H54 (cell line): ENCODE results near the gene CERS6.

Source experiments
- DNase-seq: peaks from one replicate; pipeline ENCODE4 v3.0.0; 2011; ENCODE audit warnings: low spot score, mixed read lengths; ENCODE audit not compliant: insufficient read length
- FAIRE-seq: peaks from 3 replicates; lab custom pipeline; 2011; peaks lifted over from hg19 to GRCh38; lab: Jason Lieb, UNC
- POLR2A ChIP-seq: IDR thresholded peaks from 2 replicates; pipeline ENCODE4 v1.6.1; 2011; ENCODE audit warnings: low read depth, mild to moderate bottlenecking, low read length

CERS6 gene

DNA sequence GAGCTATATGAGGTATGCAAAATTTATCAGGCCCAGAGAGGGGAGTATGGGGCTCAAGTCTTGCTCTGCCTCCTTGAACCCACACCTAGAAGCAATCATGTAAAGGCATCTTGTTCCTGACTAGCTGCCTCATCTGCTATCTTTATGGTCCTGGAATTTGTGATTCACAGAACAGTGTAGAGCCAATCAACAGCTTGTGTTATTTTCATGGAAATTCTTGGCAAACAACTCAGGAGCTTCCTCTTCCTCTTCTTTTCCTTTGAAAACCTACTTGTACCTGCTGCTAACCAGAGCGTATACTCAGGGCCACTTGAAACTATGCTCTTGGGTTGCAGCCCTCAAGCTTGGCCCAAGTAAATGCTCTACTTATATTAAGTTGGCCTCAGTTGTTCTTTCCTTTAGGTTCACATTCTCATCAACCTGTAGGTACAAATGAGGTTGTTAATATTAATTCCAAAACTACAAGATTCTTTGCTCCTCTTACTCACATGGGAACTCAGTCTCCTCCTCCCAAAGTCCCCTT is 342.9 kb downstream of the CERS6 start:
- FAIRE-seq (no peak), DNase-seq (no peak)
- TF ChIP-seq POLR2A = no peak

DNA sequence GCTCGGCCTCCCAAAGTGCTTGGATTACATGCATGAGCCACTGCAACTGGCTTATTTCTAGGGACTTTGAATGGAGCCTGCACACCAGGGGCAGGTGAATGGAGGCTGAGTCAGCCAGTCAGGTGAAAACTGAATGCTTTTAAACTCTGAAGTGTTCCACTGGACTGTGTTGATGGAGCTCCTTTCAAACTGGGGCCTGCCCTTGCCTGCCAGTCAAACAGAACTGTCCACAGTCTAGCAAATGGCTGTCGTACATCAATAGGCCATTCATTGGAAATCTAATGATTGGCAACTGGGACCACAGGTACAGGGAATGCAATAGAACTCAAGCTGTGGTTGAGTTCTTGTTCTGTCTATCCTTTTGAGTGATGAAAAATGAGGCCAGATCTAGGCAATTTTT is 345.4 kb downstream of the CERS6 start:
- FAIRE-seq (no peak), DNase-seq (no peak)
- TF ChIP-seq POLR2A = no peak

DNA sequence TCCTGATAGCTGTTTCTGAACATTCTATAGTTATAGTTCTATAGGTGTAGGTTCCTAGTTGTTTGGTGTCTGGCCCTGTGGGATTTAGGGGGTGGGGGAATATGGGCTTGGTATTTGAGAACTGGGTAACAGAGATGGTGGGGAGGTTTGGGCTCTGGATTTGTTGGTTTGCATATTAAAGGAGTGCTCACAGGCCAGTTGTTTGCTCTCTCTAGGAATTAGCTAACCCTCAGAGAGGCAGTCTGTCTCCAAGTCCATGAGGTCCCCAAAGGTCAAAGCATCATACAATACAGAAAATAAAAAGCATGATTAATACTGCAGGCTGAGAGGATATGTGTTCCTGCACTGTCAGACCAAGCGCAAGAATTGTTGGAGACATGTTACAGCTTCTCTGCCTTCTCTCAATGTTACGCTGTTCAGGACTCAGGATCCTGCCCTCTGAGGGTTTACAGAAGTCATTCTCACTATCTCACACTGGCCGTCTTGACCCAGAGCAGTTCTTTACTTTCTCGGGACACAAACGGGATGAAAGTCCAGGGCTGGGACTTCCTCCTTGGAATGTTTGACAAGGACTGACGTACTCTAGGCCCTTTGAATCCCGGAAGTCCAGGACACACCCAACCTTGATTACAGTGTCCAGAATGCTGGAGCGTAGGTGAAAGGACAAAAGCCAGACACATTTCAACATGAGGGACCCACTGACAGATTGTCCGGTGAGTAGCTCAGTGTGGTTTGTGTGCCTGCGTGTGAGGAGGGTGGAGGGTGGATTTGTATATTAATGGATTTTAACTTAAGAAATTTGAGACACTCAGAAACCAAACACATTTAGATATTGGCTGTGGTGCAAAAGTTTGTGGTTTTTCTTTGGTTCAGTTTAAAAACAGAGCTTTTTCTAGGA is 346.1 kb downstream of the CERS6 start, which contains the start of gene NOSTRIN:
Gene NOSTRIN (plus strand): TSS at position 677 of the 898 bp plus-strand sequence. CDS start 10 bp downstream, at position 687.
- DNase-seq = no peak
- no peak for FAIRE-seq
- TF ChIP-seq POLR2A = no peak

DNA sequence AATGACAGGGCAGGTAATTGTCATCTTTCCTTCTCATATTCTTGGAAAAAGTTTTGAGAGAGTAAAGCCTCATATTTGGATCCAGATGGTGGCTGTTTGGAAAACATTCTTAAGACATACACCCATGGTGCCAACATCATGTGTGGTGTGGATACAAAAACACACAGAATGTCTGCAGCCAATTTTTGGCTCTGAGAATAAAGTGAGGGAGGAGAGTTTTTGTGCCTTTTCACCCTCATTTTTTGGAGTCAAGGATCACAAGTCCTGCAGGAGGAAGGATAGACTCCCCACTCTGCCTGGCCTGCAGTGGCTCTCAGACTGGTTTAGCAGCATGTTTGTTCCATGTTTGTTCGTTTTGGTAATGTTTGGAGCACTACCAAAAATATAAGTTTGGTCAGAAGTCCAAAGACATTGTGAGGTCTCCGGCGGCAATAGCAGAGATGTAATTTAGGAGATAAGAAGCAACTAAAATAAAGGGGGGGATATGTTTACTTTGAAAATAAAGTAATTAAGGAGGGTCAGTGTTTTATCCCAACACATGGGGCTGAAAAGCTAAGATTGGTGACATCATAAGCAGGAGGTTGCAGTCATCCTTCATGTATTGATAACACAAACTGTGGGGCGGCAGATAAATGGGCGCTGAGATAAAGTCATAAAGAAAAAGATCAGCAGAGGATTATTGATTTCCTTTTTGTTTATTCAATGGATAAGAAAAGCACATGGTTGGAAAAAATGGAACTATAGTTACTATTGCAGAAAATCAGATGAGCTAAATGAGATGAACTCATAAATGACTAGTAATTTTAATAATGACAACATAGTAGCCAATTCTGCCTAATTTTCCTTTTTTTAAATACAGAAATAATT is 347.0 kb downstream of the CERS6 start:
- no peak for TF ChIP-seq POLR2A
- FAIRE-seq (no peak), DNase-seq (no peak)

DNA sequence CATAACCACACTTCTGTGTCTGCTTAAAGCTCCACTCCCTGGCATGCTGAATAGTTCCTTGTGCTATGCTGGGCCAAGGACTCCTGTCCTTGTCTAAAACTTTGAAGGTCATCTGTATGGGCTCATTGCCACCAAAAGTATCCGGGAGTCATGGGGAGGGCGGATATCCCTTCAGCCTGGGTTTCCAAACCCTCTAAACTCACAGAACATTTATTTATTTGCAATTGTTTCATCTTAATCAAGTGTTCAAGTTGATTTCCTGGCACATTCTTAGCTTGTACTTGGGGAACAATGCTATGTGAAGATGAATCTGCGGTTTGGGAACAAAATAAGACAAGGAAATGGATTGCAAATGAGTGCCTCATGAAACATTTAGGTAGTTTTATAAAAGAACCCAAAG is 348.1 kb downstream of the CERS6 start:
- DNase-seq (no peak), FAIRE-seq (no peak)
- no peak for TF ChIP-seq POLR2A

DNA sequence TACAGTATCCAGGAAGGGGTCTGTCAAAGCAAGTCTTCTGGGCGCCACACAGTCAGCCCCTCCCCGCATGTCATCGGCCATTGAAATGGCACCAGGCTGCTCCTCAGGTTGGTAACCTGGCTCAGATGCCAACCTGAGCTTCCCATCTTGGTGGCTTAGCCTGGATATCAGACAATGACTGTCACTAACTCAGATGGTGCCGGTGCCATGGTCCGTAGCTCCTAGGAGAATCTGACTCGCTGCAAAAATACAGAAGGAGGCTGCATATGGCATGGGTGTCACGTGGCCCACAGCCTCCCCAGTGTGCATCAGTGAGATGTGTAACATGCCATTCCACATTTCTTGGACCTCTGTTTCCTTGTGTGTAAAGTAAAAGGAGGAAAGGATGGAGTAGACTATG is 349.5 kb downstream of the CERS6 start:
- FAIRE-seq = no peak
- no peak for TF ChIP-seq POLR2A
- DNase-seq = no peak

DNA sequence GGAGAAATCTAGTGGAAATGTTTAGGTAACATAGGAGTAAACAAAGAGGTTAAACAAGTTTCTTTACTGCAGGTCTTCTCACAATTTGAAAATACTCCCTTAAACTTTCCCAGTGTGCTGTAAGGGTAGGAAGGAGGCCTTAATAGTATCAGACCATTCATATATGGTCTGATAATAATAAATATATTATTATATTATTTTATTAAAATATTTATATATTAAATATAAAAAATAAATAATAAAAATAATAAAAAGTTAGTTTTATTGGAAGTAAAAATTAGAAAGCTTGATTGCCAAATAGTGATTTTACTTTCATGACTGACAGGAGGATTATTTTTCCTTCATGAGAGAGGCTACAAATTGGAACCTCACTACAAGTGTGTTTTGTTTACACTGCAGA is 353.5 kb downstream of the CERS6 start:
- TF ChIP-seq POLR2A = no peak
- FAIRE-seq (no peak), DNase-seq (no peak)

DNA sequence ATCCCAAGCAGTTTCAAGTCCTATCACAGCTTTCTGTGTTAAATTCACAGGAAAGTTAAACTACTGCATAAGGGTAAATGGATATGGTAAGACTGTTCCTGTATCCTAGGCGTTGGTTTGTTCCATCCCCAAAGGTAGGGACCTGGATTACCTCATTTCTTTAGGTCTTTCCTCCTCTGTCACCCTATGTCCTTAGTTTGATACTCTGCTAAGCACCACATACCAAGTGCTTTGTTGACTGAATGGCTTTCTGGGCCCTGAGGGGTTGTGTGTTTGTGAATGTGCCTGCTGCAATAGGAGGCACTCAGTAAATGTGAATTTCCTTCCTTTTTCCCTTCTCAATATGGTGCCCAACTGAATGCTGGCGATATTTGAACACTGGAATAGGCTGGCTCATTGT is 354.2 kb downstream of the CERS6 start:
- DNase-seq (no peak), FAIRE-seq (no peak)
- no peak for TF ChIP-seq POLR2A

DNA sequence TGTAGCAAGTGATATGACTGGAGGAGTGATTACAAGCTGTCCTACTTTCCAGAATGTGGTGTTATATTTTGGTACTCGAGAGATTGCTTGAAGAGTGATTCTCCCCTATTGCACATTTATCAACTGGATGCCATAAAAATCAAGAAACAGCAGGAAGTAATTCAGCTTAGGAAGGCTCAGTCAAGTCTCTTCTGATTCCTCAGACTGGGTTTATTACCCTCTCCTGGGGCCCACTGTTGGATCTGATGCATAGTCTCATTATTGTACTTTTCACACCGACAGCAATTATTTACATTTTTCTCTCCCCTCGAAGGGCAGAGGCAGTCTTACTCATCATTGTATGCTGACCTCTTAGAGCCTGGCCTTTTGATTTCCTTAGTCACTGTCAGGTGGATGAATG is 355.6 kb downstream of the CERS6 start:
- FAIRE-seq = peak; percentile 69
- TF ChIP-seq POLR2A = no peak
- no peak for DNase-seq

DNA sequence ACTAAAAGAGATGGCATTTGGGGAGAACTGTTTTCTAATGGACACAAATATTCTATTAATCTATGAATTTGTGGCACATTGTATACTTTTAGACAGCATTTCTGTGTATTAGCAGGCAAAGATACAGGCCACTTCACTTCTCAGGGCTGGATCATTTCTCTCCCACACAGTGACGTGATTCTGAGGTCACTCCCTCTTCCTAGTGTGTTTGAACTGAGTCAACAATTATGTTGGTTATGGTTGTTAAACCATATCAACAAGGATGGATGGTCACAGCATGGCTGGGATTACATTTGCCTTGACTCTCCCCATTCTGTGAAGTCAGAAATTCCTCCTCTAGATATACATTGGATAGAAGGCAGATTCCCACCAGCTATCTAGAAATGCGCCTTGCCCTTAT is 358.0 kb downstream of the CERS6 start:
- DNase-seq (no peak), FAIRE-seq (no peak)
- TF ChIP-seq POLR2A = no peak

DNA sequence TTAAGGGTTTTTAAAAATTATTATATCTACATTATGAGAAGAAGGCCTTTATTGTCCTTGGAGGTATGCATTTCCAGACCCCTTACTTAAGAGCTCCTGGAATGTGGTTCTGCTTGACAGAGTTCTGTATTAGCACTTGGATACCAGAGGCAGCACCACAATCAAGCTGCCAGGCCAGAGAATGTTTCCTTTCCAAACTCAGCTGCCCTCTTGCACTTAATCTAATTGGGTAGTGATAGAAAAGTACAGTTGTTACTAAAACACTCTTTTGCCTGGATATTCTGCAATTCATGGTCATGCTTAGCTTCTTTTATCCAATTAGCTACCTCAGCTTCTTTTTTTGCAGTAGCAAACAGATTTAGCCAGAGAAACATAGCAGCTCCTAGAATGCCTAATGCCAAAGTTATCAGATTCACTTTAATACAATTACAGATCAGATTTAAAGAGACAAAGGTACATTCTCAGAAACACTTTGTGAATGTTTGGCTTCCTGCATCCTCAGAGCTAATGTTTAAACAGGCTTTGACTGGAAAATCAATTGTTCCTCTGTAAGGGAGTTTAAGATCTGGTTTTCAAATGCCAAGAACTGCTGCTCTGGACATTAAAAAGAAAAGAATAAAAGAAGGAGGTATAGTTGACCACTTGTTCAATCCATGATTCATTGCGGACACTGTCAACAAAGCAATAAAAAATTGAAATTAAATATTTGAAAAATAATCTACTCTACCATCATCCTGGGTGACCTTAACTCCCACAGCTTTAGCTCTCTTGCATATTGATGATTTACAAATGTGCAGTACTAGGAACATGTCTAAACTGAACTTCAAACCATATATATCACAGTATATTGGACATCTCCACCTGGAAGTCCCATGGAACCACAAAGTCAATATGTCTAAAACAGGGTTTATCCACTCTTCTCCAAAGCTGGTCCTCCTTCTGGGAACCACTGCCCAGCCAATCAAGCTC is 359.2 kb downstream of the CERS6 start:
- no peak for DNase-seq
- TF ChIP-seq POLR2A = no peak
- no peak for FAIRE-seq

DNA sequence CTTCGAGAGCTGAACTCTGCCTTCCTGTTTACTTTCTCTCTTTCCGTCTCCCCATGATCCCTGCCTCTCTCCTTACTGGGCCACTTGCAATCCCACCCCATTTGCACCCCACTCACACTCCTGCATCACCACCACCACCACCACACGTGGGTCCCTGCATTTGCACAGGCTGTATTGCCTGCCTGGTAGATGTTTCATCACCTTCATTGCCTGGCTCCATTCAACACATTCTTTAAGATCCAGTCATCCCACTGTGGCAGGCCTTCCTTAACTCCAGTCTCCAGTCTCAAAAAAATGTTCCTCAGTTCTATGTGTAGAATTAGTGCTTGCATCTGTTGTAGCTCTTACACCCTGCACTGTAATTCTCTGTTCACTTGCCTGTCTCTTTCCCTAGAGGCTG is 360.3 kb downstream of the CERS6 start:
- DNase-seq = peak; percentile 52
- no peak for TF ChIP-seq POLR2A
- peak; percentile 97 for FAIRE-seq
